HepG2 (cell line): Measurements from ENCODE around the gene MECR. TPM values are rescaled to one million over a fixed set of nuclear protein-coding genes. Genes with fewer than 3 reads are reported as not detected.

Experiments used
- ATAC-seq: fragments of 200-7000 bp; cut with Tn5 transposase; 3 replicates; pipeline ENCODE4 v1.9.1; 2020; ENCODE audit warnings: mild to moderate bottlenecking, moderate library complexity
- BruUV-seq: library from RNA; stranded (reverse); fragments of 400-500 nt; replicated peaks from 2 replicates; lab custom pipeline; 2021; lab: Mats Ljungman, UMichigan
- CTCF ChIA-PET: fragments of 300-600 bp; formaldehyde crosslinking; extraction: SDS; loops from one replicate; lab custom pipeline; 2021; ENCODE audit warnings: low total read pairs, inconsistent platforms, low intra/inter-chr PET ratio; lab: Yijun Ruan, JAX
- POLR2A ChIA-PET: fragments of 350-600 bp; sonication (Branson Sonifier 250); formaldehyde crosslinking; loops from one replicate; lab custom pipeline; 2020; ENCODE audit warnings: antibody characterized with exemption, inconsistent platforms; lab: Yijun Ruan, JAX
- DNase-seq: peaks from one replicate; pipeline ENCODE4 v3.0.0-alpha.2; 2015; ENCODE audit warnings: low spot score
- FAIRE-seq: peaks from 3 replicates; lab custom pipeline; 2011; peaks lifted over from hg19 to GRCh38; lab: Jason Lieb, UNC
- H2AFZ ChIP-seq: one replicate; pipeline ENCODE4 v1.6.1; 2011; ENCODE audit warnings: low read length, inconsistent platforms
- H3K27ac ChIP-seq: fragments of 300-600 bp; 3 replicates; pipeline ENCODE4 v1.8.0; 2011; ENCODE audit warnings: mixed run types, mild to moderate bottlenecking, mixed read lengths, low read length, inconsistent platforms; ENCODE audit not compliant: insufficient read depth; ENCODE audit errors: extremely low read length
- H3K27me3 ChIP-seq, 2 experiments: fragments of 200-600 bp in 1 of 2; 2 replicates in 1 of 2; 3 replicates in 1 of 2; pipeline versions ENCODE4 v1.6.0 to v1.8.0; 2011; ENCODE audit warnings: low read length in 2 of 2, mild to moderate bottlenecking in 2 of 2, moderate library complexity in 2 of 2, inconsistent platforms in 1 of 2; ENCODE audit not compliant: insufficient read depth in 2 of 2, control insufficient read depth in 1 of 2
- H3K36me3 ChIP-seq, 2 experiments: fragments of 200-600 bp in 1 of 2; replicated peaks in 1 of 2; 2 replicates in 1 of 2; 3 replicates in 1 of 2; pipeline versions ENCODE4 v1.5.1 to v1.8.0; 2011; ENCODE audit warnings: low read length in 2 of 2, inconsistent platforms in 1 of 2; ENCODE audit not compliant: insufficient read depth in 2 of 2, control insufficient read depth in 1 of 2
- H3K4me1 ChIP-seq: 2 replicates; pipeline ENCODE4 v1.5.1; 2012; ENCODE audit warnings: low read length, inconsistent platforms; ENCODE audit not compliant: insufficient read depth
- H3K4me2 ChIP-seq: 2 replicates; pipeline ENCODE4 v1.6.0; 2011; ENCODE audit warnings: low read depth, low read length, inconsistent platforms
- H3K4me3 ChIP-seq, 3 experiments: fragments of 200-600 bp in 1 of 3; sonication (generic), shearing (Covaris generic) in 1 of 3; replicated peaks in 1 of 3; 2 replicates each; pipeline ENCODE4 v1.5.1; 2011 to 2016; ENCODE audit warnings: low read length in 3 of 3, inconsistent platforms in 2 of 3, low read depth in 2 of 3, mild to moderate bottlenecking in 2 of 3, control low read depth in 1 of 3, mixed read lengths in 1 of 3; ENCODE audit not compliant: insufficient read depth in 1 of 3
- H3K79me2 ChIP-seq: one replicate; pipeline ENCODE4 v1.6.1; 2011; ENCODE audit warnings: low read length, inconsistent platforms; ENCODE audit not compliant: insufficient read depth
- H3K9ac ChIP-seq: 2 replicates; pipeline ENCODE4 v1.6.0; 2011; ENCODE audit warnings: mild to moderate bottlenecking, low read depth, low read length, inconsistent platforms; ENCODE audit not compliant: insufficient read depth
- H3K9me3 ChIP-seq: 2 replicates; pipeline ENCODE4 v1.5.1; 2012; ENCODE audit warnings: mild to moderate bottlenecking, low read length
- H4K20me1 ChIP-seq: 2 replicates; pipeline ENCODE4 v1.6.0; 2011; ENCODE audit warnings: inconsistent platforms, mild to moderate bottlenecking, low read length, moderate library complexity; ENCODE audit not compliant: insufficient read depth
- GFI1 ChIP-seq: sonication (generic); formaldehyde crosslinking; IDR thresholded peaks from 2 replicates; pipeline ENCODE4 v1.5.0; 2020; ENCODE audit warnings: missing genetic modification reagents, mild to moderate bottlenecking, borderline replicate concordance
- GLI4 ChIP-seq: sonication (generic); formaldehyde crosslinking; IDR thresholded peaks from 2 replicates; pipeline ENCODE4 v1.5.1; 2020; ENCODE audit warnings: missing genetic modification reagents, mild to moderate bottlenecking, moderate library complexity, borderline replicate concordance
- GRHL1 ChIP-seq: sonication (generic); formaldehyde crosslinking; conservative IDR thresholded peaks from 2 replicates; pipeline ENCODE4 v1.8.0; 2022; ENCODE audit warnings: missing genetic modification reagents
- MYNN ChIP-seq: sonication (generic); formaldehyde crosslinking; IDR thresholded peaks from 2 replicates; pipeline ENCODE4 v1.4.0; 2020; ENCODE audit warnings: mild to moderate bottlenecking, low read depth, missing genetic modification reagents
- PBX3 ChIP-seq: sonication (generic); formaldehyde crosslinking; IDR thresholded peaks from 2 replicates; pipeline ENCODE4 v1.8.1; 2023; ENCODE audit warnings: missing genetic modification reagents, inconsistent platforms, borderline replicate concordance
- PITX1 ChIP-seq: sonication (generic); formaldehyde crosslinking; IDR thresholded peaks from 2 replicates; pipeline ENCODE4 v1.5.1; 2020; ENCODE audit warnings: mild to moderate bottlenecking, missing genetic modification reagents
- ZNF263 ChIP-seq: sonication (generic); formaldehyde crosslinking; IDR thresholded peaks from 2 replicates; pipeline ENCODE4 v1.4.0; 2020; ENCODE audit warnings: missing genetic modification reagents
- WGBS: methylation state at CpG from one replicate; pipeline ENCODE4 v1.1.6; 2017; ENCODE audit warnings: low lambda C conversion rate; 5-methylcytosine and 5-hydroxymethylcytosine counted together
- in situ Hi-C: cut with HindIII; loops from 2 replicates; pipeline ENCODE4 v1.10.0; 2017; ENCODE audit warnings: low pct_unique_long_range_greater_than_20kb; ENCODE audit not compliant: extremely low pct_ligation_motif_present
- intact Hi-C: fragments of 100-400 bp; cut with micrococcal nuclease; formaldehyde crosslinking; loops from one replicate; pipeline ENCODE4 v1.10.0; 2022; ENCODE audit not compliant: unreplicated experiment
- polyA plus RNA-seq, 8 experiments: library from polyadenylated mRNA; depleted of rRNA in 3 of 8; stranded (reverse) in 7 of 8; unstranded in 1 of 8; fragments of >200 nt; fragmentation: Illumina TruSeq in 4 of 8; extraction: Trizol in 4 of 8; gene quantifications; 2 replicates each; pipeline versions ENCODE4 v1.2.1 to v1.2.3, GENCODE V29; 2011 to 2016; ENCODE audit warnings: low read depth in 4 of 8, missing spikeins in 1 of 8, mixed read lengths in 1 of 8; ENCODE audit not compliant: insufficient read depth in 1 of 8
- total RNA-seq, 5 experiments: library from RNA; depleted of rRNA; stranded (reverse); fragments of >200 nt; fragmentation: Illumina TruSeq; extraction: Trizol; gene quantifications; 2 replicates each; pipeline ENCODE4 v1.2.3, GENCODE V29; 2016; ENCODE audit warnings: low read depth in 1 of 5

Gene MECR
- total and polyA plus RNA-seq, 2 of the 13 experiments (the other 11 are each of a cell fraction or from before 2014, with no cell fraction given), result 18.8 to 24.9 TPM

GRCh38 chr1:29225361-29225760, 5.4 kb downstream of the MECR start:
- peak overlapping the region; percentile 66 for H3K27ac ChIP-seq
- no peaks in the 10 kb centered on the region for H4K20me1 ChIP-seq
- H3K4me3 ChIP-seq, result no peak overlapping the region
- CTCF ChIA-PET, result no interaction called here
- intact Hi-C loops, result no loop called here
- DNase-seq (no peak), FAIRE-seq (no peak), ATAC-seq (peak; percentile 74)
- peaks cover 0 to 4% of the 10 kb centered on the region in 2 experiments; a peak in 3 of 5 replicates for H3K36me3 ChIP-seq
- peak overlapping the region; percentile 6; the same call in 1 of the 2 replicates for H3K4me2 ChIP-seq
- H3K27me3 ChIP-seq, result no peaks in the 10 kb centered on the region
- peaks cover 50% of the 10 kb centered on the region for H3K4me1 ChIP-seq
- WGBS, result 52% methylated on average over 4 of the region's 4 CpGs
- TF ChIP-seq PITX1 (CRISPR knock-in tag), result 0 out of 2 replicates have a peak, but pooled peaks have one; percentile 12
- no peak for TF ChIP-seq GRHL1 (CRISPR knock-in tag)
- no peak overlapping the region for H3K9ac ChIP-seq
- H2AFZ ChIP-seq, result no peak overlapping the region
- H3K9me3 ChIP-seq, result no peaks in the 10 kb centered on the region
- in situ Hi-C loops, result no loop called here
- no TSS peak for BruUV-seq
- POLR2A ChIA-PET, result no interaction called here
- H3K79me2 ChIP-seq, result peaks cover 13% of the 10 kb centered on the region

GRCh38 chr1:29224356-29224837, 6.3 kb downstream of the MECR start:
- Histone ChIP-seq H3K9ac (no peak overlapping the region), H3K79me2 (peaks cover 3% of the 10 kb centered on the region), H3K27me3 (no peaks in the 10 kb centered on the region), H2AFZ (no peak overlapping the region), H3K36me3 (peaks cover 0 to 7% of the 10 kb centered on the region in 2 experiments; a peak in 3 of 5 replicates), H3K9me3 (no peaks in the 10 kb centered on the region), H3K4me3 (no peak overlapping the region), H3K27ac (no peak overlapping the region), H4K20me1 (no peaks in the 10 kb centered on the region), H3K4me2 (no peak overlapping the region), H3K4me1 (peaks cover 40% of the 10 kb centered on the region)
- ChIA-PET CTCF (no interaction called here), POLR2A (no interaction called here)
- DNase-seq (no peak), FAIRE-seq (no peak), ATAC-seq (no peak)
- WGBS, result 93% methylated on average over 5 of the region's 5 CpGs
- in situ Hi-C loops (no loop called here), intact Hi-C loops (no loop called here)
- TF ChIP-seq MYNN, result no peak
- TF ChIP-seq GLI4 (CRISPR knock-in tag), result no peak
- TF ChIP-seq PBX3 (CRISPR knock-in tag), result no peak
- no peak for TF ChIP-seq GFI1
- no peak for TF ChIP-seq ZNF263 (CRISPR knock-in tag)
- no TSS peak for BruUV-seq
